ENCODE data around the gene UNC13C.

The UNC13C gene

GRCh38 chr15:54345827-54346226 lies 367.6 kb downstream of the UNC13C start:
- TF ChIP-seq TAF1 (IDR thresholded peaks at IDR 0.05; ENCODE audit: low read depth) (no peak), TCF12 (IDR thresholded peaks at IDR 0.05; ENCODE audit: low read depth) (no peak), EGR1 (IDR thresholded peaks at IDR 0.05) (no peak), NFIC (IDR thresholded peaks at IDR 0.05) (no peak), TEAD4 (IDR thresholded peaks at IDR 0.05) (no peak), CREB1 (IDR thresholded peaks at IDR 0.05; ENCODE audit: low read depth) (no peak), FOXM1 (IDR thresholded peaks at IDR 0.05; ENCODE audit: borderline replicate concordance, low read depth) (no peak), RAD21 (IDR thresholded peaks at IDR 0.05; ENCODE audit: low read depth) (no peak), USF1 (IDR thresholded peaks at IDR 0.05) (no peak)

GRCh38 chr15:54347082-54347827 lies 369.0 kb downstream of the UNC13C start:
- TF ChIP-seq ZBTB7A (IDR thresholded peaks at IDR 0.05; ENCODE audit: low read depth) (no peak), TEAD4 (IDR thresholded peaks at IDR 0.05) (no peak), MAX (IDR thresholded peaks at IDR 0.05) (no peak)

GRCh38 chr15:54353726-54354125 lies 375.5 kb downstream of the UNC13C start:
- TF ChIP-seq TCF12 (IDR thresholded peaks at IDR 0.05; ENCODE audit: low read depth) (no peak), FOXM1 (IDR thresholded peaks at IDR 0.05; ENCODE audit: borderline replicate concordance, low read depth) (no peak), EGR1 (IDR thresholded peaks at IDR 0.05) (no peak), ZBTB7A (IDR thresholded peaks at IDR 0.05; ENCODE audit: low read depth) (no peak), CEBPB (IDR thresholded peaks at IDR 0.05) (no peak)

- TF ChIP-seq USF1 (IDR thresholded peaks at IDR 0.05) (no peak), TEAD4 (IDR thresholded peaks at IDR 0.05) (no peak), RAD21 (IDR thresholded peaks at IDR 0.05; ENCODE audit: low read depth) (no peak), CREB1 (IDR thresholded peaks at IDR 0.05; ENCODE audit: low read depth) (no peak), REST (IDR thresholded peaks at IDR 0.05; ENCODE audit: low read depth) (no peak), TCF12 (IDR thresholded peaks at IDR 0.05; ENCODE audit: low read depth) (no peak), YY1 (IDR thresholded peaks at IDR 0.05; ENCODE audit: low read depth) (no peak), FOXM1 (IDR thresholded peaks at IDR 0.05; ENCODE audit: borderline replicate concordance, low read depth) (no peak), NFIC (IDR thresholded peaks at IDR 0.05) (no peak), ZBTB7A (IDR thresholded peaks at IDR 0.05; ENCODE audit: low read depth) (no peak), TAF1 (IDR thresholded peaks at IDR 0.05; ENCODE audit: low read depth) (no peak), CEBPB (IDR thresholded peaks at IDR 0.05) (no peak), EGR1 (IDR thresholded peaks at IDR 0.05) (no peak), MAX (IDR thresholded peaks at IDR 0.05) (no peak), EP300 (IDR thresholded peaks at IDR 0.05; ENCODE audit: borderline replicate concordance) (no peak)
These were observed 376.1 kb downstream of the UNC13C start for GRCh38 chr15:54354341-54354740.

- TF ChIP-seq EP300 (IDR thresholded peaks at IDR 0.05; ENCODE audit: borderline replicate concordance), result no peak
These were observed 386.7 kb downstream of the UNC13C start for GRCh38 chr15:54364961-54365360.

GRCh38 chr15:54373332-54373731 lies 395.1 kb downstream of the UNC13C start:
- no peak for TF ChIP-seq CREB1 (IDR thresholded peaks at IDR 0.05; ENCODE audit: low read depth)
- no peak for TF ChIP-seq EP300 (IDR thresholded peaks at IDR 0.05; ENCODE audit: borderline replicate concordance)
- no peak for TF ChIP-seq ZBTB7A (IDR thresholded peaks at IDR 0.05; ENCODE audit: low read depth)
- no peak for TF ChIP-seq MAX (IDR thresholded peaks at IDR 0.05)
- no peak for TF ChIP-seq TAF1 (IDR thresholded peaks at IDR 0.05; ENCODE audit: low read depth)
- TF ChIP-seq CEBPB (IDR thresholded peaks at IDR 0.05), result no peak
- no peak for TF ChIP-seq FOXM1 (IDR thresholded peaks at IDR 0.05; ENCODE audit: borderline replicate concordance, low read depth)
- TF ChIP-seq TEAD4 (IDR thresholded peaks at IDR 0.05), result no peak
- TF ChIP-seq USF1 (IDR thresholded peaks at IDR 0.05), result no peak
- TF ChIP-seq RAD21 (IDR thresholded peaks at IDR 0.05; ENCODE audit: low read depth), result no peak
- no peak for TF ChIP-seq REST (IDR thresholded peaks at IDR 0.05; ENCODE audit: low read depth)
- no peak for TF ChIP-seq NFIC (IDR thresholded peaks at IDR 0.05)
- no peak for TF ChIP-seq YY1 (IDR thresholded peaks at IDR 0.05; ENCODE audit: low read depth)
- TF ChIP-seq TCF12 (IDR thresholded peaks at IDR 0.05; ENCODE audit: low read depth), result no peak
- no peak for TF ChIP-seq EGR1 (IDR thresholded peaks at IDR 0.05)

Data from Ishikawa (cell line).